LNCAP (cell line): ENCODE measurements around the gene RNASEL.

Source experiments
- CTCF ChIP-seq: fragments of 450-650 bp; IDR thresholded peaks from 2 replicates; pipeline ENCODE4 v1.5.1; 2017; ENCODE audit warnings: mild to moderate bottlenecking

RNASEL gene

GRCh38 chr1:182575540-182576149, 13.4 kb downstream of the RNASEL start:
- TF ChIP-seq CTCF = no peak

DNA sequence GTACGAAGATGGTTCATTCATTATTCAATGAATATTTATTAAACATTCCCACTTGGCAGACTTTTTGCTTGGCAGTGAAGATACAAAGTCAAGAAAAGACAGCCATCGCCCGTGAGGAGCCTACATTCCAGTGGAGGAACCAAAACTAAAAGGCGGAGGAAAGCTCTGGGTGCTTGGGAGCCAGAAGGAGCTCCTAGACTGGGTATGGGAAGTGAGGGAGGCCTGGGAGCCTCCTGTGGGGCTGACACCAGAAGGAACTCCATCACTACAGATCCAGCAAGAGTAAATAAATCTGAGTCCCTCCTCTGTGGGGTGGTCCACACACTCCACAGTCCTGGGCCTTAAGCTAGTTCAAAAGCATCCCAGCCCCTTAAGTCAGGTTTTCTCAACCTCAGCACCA, 14.9 kb downstream of the RNASEL start:
- no peak for TF ChIP-seq CTCF

- TF ChIP-seq CTCF = no peak
Measured at GRCh38 chr1:182570611-182570970, 18.5 kb downstream of the RNASEL start.

DNA sequence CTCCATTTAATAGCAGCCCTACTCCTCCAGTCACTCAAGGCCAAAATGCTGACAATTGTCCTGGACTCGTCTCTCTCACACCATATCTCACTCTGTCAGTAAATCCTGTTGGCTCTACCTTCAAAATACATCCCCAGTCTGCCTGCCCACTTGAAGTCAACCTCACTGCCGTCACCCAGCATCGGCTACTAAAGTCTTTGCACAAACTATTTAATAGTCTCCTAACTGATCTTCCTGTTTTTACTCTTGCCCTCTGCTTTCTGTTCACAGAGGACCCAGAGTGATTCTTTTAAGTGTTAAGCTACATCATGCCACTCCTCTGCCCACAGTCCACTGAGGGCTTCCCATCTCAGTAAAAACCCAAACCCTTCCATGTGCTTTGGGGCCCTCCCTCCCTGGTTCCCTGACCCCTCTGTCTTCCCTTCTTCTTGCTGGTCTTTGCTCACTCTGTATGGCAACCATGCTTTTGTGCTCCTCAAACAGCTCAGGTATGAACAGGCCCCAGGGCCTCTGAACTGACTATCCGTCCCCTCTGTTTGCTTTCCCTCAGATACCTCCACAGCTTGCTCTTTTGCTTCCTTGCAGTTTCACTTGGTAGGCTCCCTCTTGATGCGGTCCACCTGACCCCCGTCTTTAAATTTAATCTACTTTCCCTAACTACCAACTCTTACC, 19.0 kb downstream of the RNASEL start:
- TF ChIP-seq CTCF = no peak

GRCh38 chr1:182568647-182569284, 20.3 kb downstream of the RNASEL start:
- no peak for TF ChIP-seq CTCF

GRCh38 chr1:182567629-182568028, 21.4 kb downstream of the RNASEL start:
- no peak for TF ChIP-seq CTCF

DNA sequence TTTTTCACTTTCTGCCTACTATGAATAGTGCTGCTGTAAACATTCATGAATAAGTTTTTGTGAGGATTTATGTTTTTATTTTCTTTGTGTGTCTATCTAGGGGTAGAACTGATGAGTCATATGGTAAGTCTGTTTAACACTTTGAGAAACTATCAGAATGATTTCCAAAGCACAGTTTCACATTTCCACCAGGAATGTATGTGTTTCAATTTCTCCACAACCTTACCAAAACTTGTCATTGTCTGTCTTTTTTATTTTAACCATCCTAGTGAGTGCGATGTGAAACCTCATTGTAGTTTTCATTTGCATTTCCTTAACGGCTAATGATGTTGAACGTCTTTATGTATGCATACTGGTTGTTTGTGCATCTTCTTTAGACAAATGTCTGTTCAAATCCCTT, 23.5 kb downstream of the RNASEL start:
- no peak for TF ChIP-seq CTCF
